IMR-90 (cell line): ENCODE results near the gene OPN1LW. TPM values are rescaled to one million over a fixed set of nuclear protein-coding genes. Genes with fewer than 3 reads are reported as not detected.

Experiments
- ATAC-seq: fragments of 200-7000 bp; cut with Tn5 transposase; 2 replicates; pipeline ENCODE4 v1.9.1; 2020; ENCODE audit warnings: low read depth, mild to moderate bottlenecking, moderate library complexity
- BruUV-seq: library from RNA; stranded (reverse); fragments of 400-500 nt; replicated peaks from 2 replicates; lab custom pipeline; 2021; lab: Mats Ljungman, UMichigan
- CTCF ChIA-PET: fragments of 300-600 bp; formaldehyde crosslinking; extraction: SDS; loops from one replicate; lab custom pipeline; 2021; ENCODE audit warnings: antibody characterized with exemption; lab: Yijun Ruan, JAX
- POLR2A ChIA-PET: fragments of 300-600 bp; sonication (Branson Sonifier 250); formaldehyde crosslinking; loops from one replicate; lab custom pipeline; 2022; ENCODE audit warnings: antibody characterized with exemption; ENCODE audit not compliant: unreplicated experiment; lab: Charles Lee
- DNase-seq: peaks from one replicate; pipeline ENCODE4 v3.0.0; 2013
- H2AFZ ChIP-seq: replicated peaks from 2 replicates; pipeline ENCODE3; 2013; ENCODE audit warnings: low read length, mild to moderate bottlenecking; ENCODE audit not compliant: poor library complexity
- H2AK5ac ChIP-seq: 2 replicates; pipeline ENCODE4 v1.6.1; 2013; ENCODE audit warnings: low read depth, low read length, inconsistent platforms
- H2AK9ac ChIP-seq: replicated peaks from 2 replicates; pipeline ENCODE3; 2013; ENCODE audit warnings: mild to moderate bottlenecking, low read depth, low read length, moderate library complexity; ENCODE audit not compliant: poor library complexity
- H2BK120ac ChIP-seq: 2 replicates; pipeline ENCODE4 v1.6.1; 2013; ENCODE audit warnings: low read depth, low read length, inconsistent platforms
- H2BK15ac ChIP-seq: 3 replicates; pipeline ENCODE4 v1.6.1; 2013; ENCODE audit warnings: low read depth, low read length, inconsistent platforms
- H2BK20ac ChIP-seq: 2 replicates; pipeline ENCODE4 v1.6.1; 2013; ENCODE audit warnings: low read depth, mild to moderate bottlenecking, inconsistent platforms, low read length, moderate library complexity
- H2BK5ac ChIP-seq: 2 replicates; pipeline ENCODE4 v1.6.1; 2013; ENCODE audit warnings: mild to moderate bottlenecking, low read depth, low read length, inconsistent platforms; ENCODE audit not compliant: poor library complexity, severe bottlenecking
- H3K14ac ChIP-seq: replicated peaks from 2 replicates; pipeline ENCODE4 v1.6.1; 2013; ENCODE audit warnings: low read depth, low read length, inconsistent platforms
- H3K18ac ChIP-seq: 2 replicates; pipeline ENCODE4 v1.6.1; 2013; ENCODE audit warnings: low read depth, low read length, control low read depth
- H3K23ac ChIP-seq: 2 replicates; pipeline ENCODE4 v1.6.1; 2013; ENCODE audit warnings: low read depth, low read length, inconsistent platforms
- H3K27ac ChIP-seq: 2 replicates; pipeline ENCODE4 v1.5.1; 2013; ENCODE audit warnings: mild to moderate bottlenecking, control low read depth, low read length; ENCODE audit not compliant: insufficient read depth
- H3K27me3 ChIP-seq: 2 replicates; pipeline ENCODE4 v1.6.1; 2013; ENCODE audit warnings: low read length; ENCODE audit not compliant: control insufficient read depth, insufficient read depth
- H3K36me3 ChIP-seq: 2 replicates; pipeline ENCODE4 v1.6.1; 2013; ENCODE audit warnings: low read length, mixed read lengths; ENCODE audit not compliant: control insufficient read depth, insufficient read depth
- H3K4ac ChIP-seq: 2 replicates; pipeline ENCODE4 v1.6.1; 2013; ENCODE audit warnings: low read depth, low read length, inconsistent platforms
- H3K4me1 ChIP-seq: 2 replicates; pipeline ENCODE4 v1.6.1; 2013; ENCODE audit warnings: low read length, mixed read lengths; ENCODE audit not compliant: control insufficient read depth, insufficient read depth
- H3K4me2 ChIP-seq: 2 replicates; pipeline ENCODE4 v1.6.1; 2013; ENCODE audit warnings: low read depth, mild to moderate bottlenecking, control low read depth, low read length, moderate library complexity
- H3K4me3 ChIP-seq: 2 replicates; pipeline ENCODE4 v1.5.1; 2013; ENCODE audit warnings: low read depth, mild to moderate bottlenecking, control low read depth, low read length, moderate library complexity; ENCODE audit not compliant: insufficient read depth
- H3K56ac ChIP-seq: 2 replicates; pipeline ENCODE4 v1.6.1; 2013; ENCODE audit warnings: low read length, inconsistent platforms; ENCODE audit not compliant: insufficient read depth; ENCODE audit errors: extremely low read depth
- H3K79me1 ChIP-seq, 2 experiments: 2 replicates each; pipeline ENCODE4 v1.6.1; 2013; ENCODE audit warnings: low read length in 2 of 2, inconsistent platforms in 1 of 2, low read depth in 1 of 2
- H3K9ac ChIP-seq: 2 replicates; pipeline ENCODE4 v1.6.1; 2013; ENCODE audit warnings: low read depth, low read length, control low read depth
- H3K9me1 ChIP-seq: 2 replicates; pipeline ENCODE4 v1.6.1; 2013; ENCODE audit warnings: low read length, inconsistent platforms; ENCODE audit not compliant: insufficient read depth
- H3K9me3 ChIP-seq: 2 replicates; pipeline ENCODE4 v1.6.1; 2013; ENCODE audit warnings: low read length; ENCODE audit not compliant: control insufficient read depth, insufficient read depth
- H4K20me1 ChIP-seq: 2 replicates; pipeline ENCODE4 v1.6.1; 2013; ENCODE audit warnings: low read length, inconsistent platforms; ENCODE audit not compliant: insufficient read depth
- H4K5ac ChIP-seq: 2 replicates; pipeline ENCODE4 v1.6.1; 2013; ENCODE audit warnings: mild to moderate bottlenecking, low read depth, low read length, control low read depth
- H4K8ac ChIP-seq, 2 experiments: 2 replicates each; pipeline ENCODE4 v1.6.1; 2013; ENCODE audit warnings: low read depth in 2 of 2, low read length in 2 of 2, control low read depth in 1 of 2, inconsistent platforms in 1 of 2
- H4K91ac ChIP-seq: 2 replicates; pipeline ENCODE4 v1.6.1; 2013; ENCODE audit warnings: low read depth, low read length, inconsistent platforms; ENCODE audit not compliant: insufficient read depth
- CEBPB ChIP-seq: IDR thresholded peaks from 2 replicates; pipeline ENCODE4 v1.6.1; 2012; ENCODE audit warnings: low read depth, low read length, improper control_type of control experiment
- CHD1 ChIP-seq: IDR thresholded peaks from 2 replicates; pipeline ENCODE4 v1.6.1; 2012; ENCODE audit warnings: low read depth, low read length, improper control_type of control experiment
- FOS ChIP-seq: fragments of 150-350 bp; IDR thresholded peaks from 2 replicates; pipeline ENCODE4 v1.6.1; 2016; ENCODE audit warnings: low read depth, low read length
- MAFK ChIP-seq: IDR thresholded peaks from 2 replicates; pipeline ENCODE4 v1.6.1; 2012; ENCODE audit warnings: low read depth, low read length, improper control_type of control experiment
- MAZ ChIP-seq: IDR thresholded peaks from 2 replicates; pipeline ENCODE4 v1.6.1; 2012; ENCODE audit warnings: low read depth, mild to moderate bottlenecking, low read length, improper control_type of control experiment, moderate library complexity, borderline replicate concordance
- NFE2L2 ChIP-seq: fragments of 150-350 bp; IDR thresholded peaks from 2 replicates; pipeline ENCODE4 v1.6.1; 2016; ENCODE audit warnings: low read depth, mild to moderate bottlenecking, low read length
- POLR2A ChIP-seq: IDR thresholded peaks from 2 replicates; pipeline ENCODE4 v1.6.1; 2012; ENCODE audit warnings: mild to moderate bottlenecking, low read depth, low read length
- RAD21 ChIP-seq: IDR thresholded peaks from 2 replicates; pipeline ENCODE4 v1.6.1; 2012; ENCODE audit warnings: low read length, improper control_type of control experiment
- RCOR1 ChIP-seq: IDR thresholded peaks from 2 replicates; pipeline ENCODE4 v1.6.1; 2012; ENCODE audit warnings: mild to moderate bottlenecking, low read length, improper control_type of control experiment; ENCODE audit not compliant: insufficient replicate concordance
- RFX5 ChIP-seq: IDR thresholded peaks from 2 replicates; pipeline ENCODE4 v1.8.0; 2012; ENCODE audit warnings: low read depth, mild to moderate bottlenecking, low read length, moderate library complexity
- SMC3 ChIP-seq: fragments of 150-350 bp; IDR thresholded peaks from 2 replicates; pipeline ENCODE4 v1.6.1; 2016; ENCODE audit warnings: low read depth, mild to moderate bottlenecking, antibody characterized with exemption, low read length, moderate library complexity
- USF2 ChIP-seq: fragments of 150-350 bp; IDR thresholded peaks from 2 replicates; pipeline ENCODE4 v1.6.1; 2017; ENCODE audit warnings: mild to moderate bottlenecking, antibody characterized with exemption, low read length, low read depth
- WGBS, 2 experiments: methylation state at CpG; one replicate each; pipeline versions ENCODE4 v1.1.5 to v1.1.7; 2013; ENCODE audit warnings: missing lambda C conversion rate in 2 of 2; ENCODE audit not compliant: insufficient read length in 1 of 2; ENCODE audit errors: extremely low coverage in 2 of 2; 5-methylcytosine and 5-hydroxymethylcytosine counted together
- dilution Hi-C: fragments of 300-500 bp; cut with HindIII; formaldehyde crosslinking; loops from one replicate; pipeline ENCODE4 v1.14.3; 2018; ENCODE audit warnings: low sequenced_read_pairs; ENCODE audit not compliant: unreplicated experiment
- in situ Hi-C: fragments of 300-500 bp; cut with MboI; formaldehyde crosslinking; loops from 3 replicates; pipeline ENCODE4 v1.14.3; 2019; ENCODE audit warnings: low sequenced_read_pairs, inconsistent platforms, mixed read lengths
- intact Hi-C: fragments of 100-400 bp; cut with micrococcal nuclease; formaldehyde crosslinking; loops from 2 replicates; pipeline ENCODE4 v1.10.0; 2022
- polyA plus RNA-seq, 3 experiments: library from polyadenylated mRNA; depleted of rRNA; stranded (reverse); fragments of >200 nt; gene quantifications; 2 replicates each; pipeline ENCODE4 v1.2.3, GENCODE V29; 2012; ENCODE audit warnings: low replicate concordance in 1 of 3
- total RNA-seq: library from RNA; depleted of rRNA; stranded (reverse); fragments of >200 nt; gene quantifications from 2 replicates; pipeline ENCODE4 v1.2.3, GENCODE V29; 2012
- TF ChIP-seq, protein P1 (sequence below): fragments of 150-350 bp; IDR thresholded peaks from 2 replicates; pipeline ENCODE4 v1.6.1; 2016; ENCODE audit warnings: low read depth, mild to moderate bottlenecking, low read length, moderate library complexity, borderline replicate concordance
- TF ChIP-seq, protein P2 (sequence below): conservative IDR thresholded peaks from 2 replicates; pipeline ENCODE4 v1.5.1; 2012; ENCODE audit warnings: mild to moderate bottlenecking, low read depth, low read length, improper control_type of control experiment

Gene OPN1LW
- total and polyA plus RNA-seq, 2 of the 4 experiments (the other 2 are of a cell fraction) = not detected

DNA sequence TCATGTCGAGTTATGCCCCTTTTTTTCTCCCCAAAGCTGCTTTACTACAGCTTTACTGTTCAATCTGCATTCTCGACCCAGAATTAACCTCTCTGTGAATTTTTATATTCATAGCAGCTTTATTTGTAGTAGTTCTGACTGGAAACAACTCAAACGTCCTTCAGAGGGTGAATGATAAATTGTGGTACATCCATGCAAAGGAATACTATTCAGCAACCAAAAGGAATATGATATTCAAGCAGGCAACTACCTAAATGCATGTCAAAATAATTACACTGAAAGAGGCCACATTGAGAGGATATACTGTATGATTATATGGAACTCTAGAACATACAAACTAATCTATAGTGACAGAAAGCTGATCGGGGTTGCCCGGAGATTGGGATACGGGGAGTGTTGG, 26.5 kb upstream of the OPN1LW start:
- Histone ChIP-seq H4K5ac (no peak overlapping the region), H2BK120ac (no peak overlapping the region), H3K79me1 (no peaks in the 10 kb centered on the region), H3K23ac (no peak overlapping the region), H3K4ac (no peak overlapping the region), H3K9me3 (peaks cover 4% of the 10 kb centered on the region; the same call in 1 of the 2 replicates), H3K4me2 (no peak overlapping the region), H3K4me1 (no peaks in the 10 kb centered on the region), H2AFZ (no peak overlapping the region), H2BK15ac (no peak overlapping the region), H3K27me3 (peaks cover 33% of the 10 kb centered on the region), H3K4me3 (no peak overlapping the region), H3K27ac (no peak overlapping the region), H4K20me1 (no peaks in the 10 kb centered on the region), H4K8ac (no peak overlapping the region), H3K56ac (no peak overlapping the region), H3K36me3 (no peaks in the 10 kb centered on the region), H3K18ac (no peak overlapping the region), H3K9ac (no peak overlapping the region), H3K9me1 (no peaks in the 10 kb centered on the region), H2AK9ac (no peak overlapping the region), H2BK20ac (no peak overlapping the region), H2BK5ac (no peak overlapping the region), H2AK5ac (no peak overlapping the region), H4K91ac (no peak overlapping the region), H3K14ac (no peak overlapping the region)
- POLR2A ChIA-PET = no interaction called here
- CTCF ChIA-PET = no interaction called here
- BruUV-seq = no TSS peak
- in situ Hi-C loops = no loop called here
- intact Hi-C loops = no loop called here
- 90% methylated on average over 2 of the region's 6 CpGs; no CpG with 5 or more reads in 1 of the 2 experiments for WGBS, 2 experiments
- no peak for TF ChIP-seq NFE2L2
- no peak for TF ChIP-seq MAZ
- no peak for TF ChIP-seq RAD21
- TF ChIP-seq CHD1 = no peak
- no peak for TF ChIP-seq RFX5
- TF ChIP-seq, protein P1, sequence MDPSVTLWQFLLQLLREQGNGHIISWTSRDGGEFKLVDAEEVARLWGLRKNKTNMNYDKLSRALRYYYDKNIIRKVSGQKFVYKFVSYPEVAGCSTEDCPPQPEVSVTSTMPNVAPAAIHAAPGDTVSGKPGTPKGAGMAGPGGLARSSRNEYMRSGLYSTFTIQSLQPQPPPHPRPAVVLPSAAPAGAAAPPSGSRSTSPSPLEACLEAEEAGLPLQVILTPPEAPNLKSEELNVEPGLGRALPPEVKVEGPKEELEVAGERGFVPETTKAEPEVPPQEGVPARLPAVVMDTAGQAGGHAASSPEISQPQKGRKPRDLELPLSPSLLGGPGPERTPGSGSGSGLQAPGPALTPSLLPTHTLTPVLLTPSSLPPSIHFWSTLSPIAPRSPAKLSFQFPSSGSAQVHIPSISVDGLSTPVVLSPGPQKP = no peak
- no peak for TF ChIP-seq RCOR1
- TF ChIP-seq CEBPB = no peak
- no peak for TF ChIP-seq MAFK
- TF ChIP-seq USF2 = no peak
- no peak for TF ChIP-seq FOS
- TF ChIP-seq POLR2A = no peak
- TF ChIP-seq, protein P2, sequence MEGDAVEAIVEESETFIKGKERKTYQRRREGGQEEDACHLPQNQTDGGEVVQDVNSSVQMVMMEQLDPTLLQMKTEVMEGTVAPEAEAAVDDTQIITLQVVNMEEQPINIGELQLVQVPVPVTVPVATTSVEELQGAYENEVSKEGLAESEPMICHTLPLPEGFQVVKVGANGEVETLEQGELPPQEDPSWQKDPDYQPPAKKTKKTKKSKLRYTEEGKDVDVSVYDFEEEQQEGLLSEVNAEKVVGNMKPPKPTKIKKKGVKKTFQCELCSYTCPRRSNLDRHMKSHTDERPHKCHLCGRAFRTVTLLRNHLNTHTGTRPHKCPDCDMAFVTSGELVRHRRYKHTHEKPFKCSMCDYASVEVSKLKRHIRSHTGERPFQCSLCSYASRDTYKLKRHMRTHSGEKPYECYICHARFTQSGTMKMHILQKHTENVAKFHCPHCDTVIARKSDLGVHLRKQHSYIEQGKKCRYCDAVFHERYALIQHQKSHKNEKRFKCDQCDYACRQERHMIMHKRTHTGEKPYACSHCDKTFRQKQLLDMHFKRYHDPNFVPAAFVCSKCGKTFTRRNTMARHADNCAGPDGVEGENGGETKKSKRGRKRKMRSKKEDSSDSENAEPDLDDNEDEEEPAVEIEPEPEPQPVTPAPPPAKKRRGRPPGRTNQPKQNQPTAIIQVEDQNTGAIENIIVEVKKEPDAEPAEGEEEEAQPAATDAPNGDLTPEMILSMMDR = no peak
- no peak for TF ChIP-seq SMC3
- dilution Hi-C loops = no loop called here
- DNase-seq (no peak), ATAC-seq (no peak)
